Muscle layer of duodenum (tissue), 2 donors: Measurements from ENCODE around the gene CNN1.

ENCODE experiments used
- H3K27ac ChIP-seq: one replicate; pipeline ENCODE4 v1.7.0; 2013; ENCODE audit warnings: mild to moderate bottlenecking, low read length
- H3K27me3 ChIP-seq: one replicate; pipeline ENCODE4 v1.7.0; 2013; ENCODE audit warnings: low read depth, mild to moderate bottlenecking, control low read depth, low read length
- H3K36me3 ChIP-seq, 2 donors: one replicate each; pipeline ENCODE4 v1.7.0; 2013; ENCODE audit warnings: low read length in 2 of 2, control low read depth in 1 of 2, mild to moderate bottlenecking in 1 of 2; ENCODE audit not compliant: insufficient read depth in 2 of 2, control insufficient read depth in 1 of 2
- H3K4me1 ChIP-seq, 2 donors: one replicate each; pipeline ENCODE4 v1.7.0; 2013; ENCODE audit warnings: low read length in 2 of 2, mild to moderate bottlenecking in 2 of 2, control low read depth in 1 of 2, moderate library complexity in 1 of 2; ENCODE audit not compliant: insufficient read depth in 2 of 2, control insufficient read depth in 1 of 2
- H3K4me3 ChIP-seq, 2 donors: one replicate each; pipeline ENCODE4 v1.7.0; 2013; ENCODE audit warnings: low read length in 2 of 2, low read depth in 1 of 2, mild to moderate bottlenecking in 1 of 2
- H3K9me3 ChIP-seq, 2 donors: one replicate each; pipeline ENCODE4 v1.7.0; 2013; ENCODE audit warnings: low read length in 2 of 2, control low read depth in 1 of 2, mild to moderate bottlenecking in 1 of 2; ENCODE audit not compliant: control insufficient read depth in 1 of 2
- donor health status: healthy.

Gene CNN1

DNA sequence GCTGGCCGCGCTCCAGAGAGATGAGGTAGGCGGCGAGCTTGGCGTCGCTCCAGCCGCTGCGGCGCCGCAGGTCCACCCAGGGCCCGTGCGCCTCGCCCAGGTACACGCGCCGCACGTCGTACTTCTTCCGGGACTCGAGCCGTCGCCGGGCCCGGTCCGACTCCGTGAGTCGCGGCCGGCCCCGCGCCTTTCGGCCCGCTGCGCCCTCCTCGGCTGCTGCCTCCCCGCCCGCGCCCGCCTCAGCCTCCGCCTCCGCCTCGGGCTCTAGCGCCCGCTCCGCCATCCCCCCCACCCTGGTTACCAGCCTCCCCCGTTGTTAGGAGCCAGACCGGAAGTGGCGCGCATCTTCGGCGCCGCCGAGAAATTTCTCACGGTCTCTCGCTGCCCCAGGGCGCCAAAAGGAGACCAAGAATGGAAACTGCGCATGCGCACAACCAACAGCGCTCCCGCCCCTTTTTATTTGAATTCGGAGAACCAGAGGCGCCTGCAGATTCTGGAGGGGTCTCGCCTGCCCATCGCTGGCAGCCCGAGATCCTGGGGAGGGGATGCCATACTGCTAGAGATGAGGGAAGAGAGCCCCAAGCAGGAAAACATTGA, 33.0 kb upstream of the CNN1 start, which contains the start of gene ZNF653:
Gene ZNF653 (minus strand): TSS at position 336 of the 597 bp plus-strand sequence. CDS start 53 bp downstream, at position 283.
- Histone ChIP-seq H3K9me3 (no peaks in the 10 kb centered on the region), H3K27ac (peak within 1 kb of the TSS; percentile 72), H3K36me3 (peaks cover 0 to 3% of the 10 kb centered on the region in 2 donors), H3K4me1 (peaks cover 0 to 11% of the 10 kb centered on the region in 2 donors), H3K27me3 (no peaks in the 10 kb centered on the region), H3K4me3 (peak within 1 kb of the TSS; percentile 75 to 81)

DNA sequence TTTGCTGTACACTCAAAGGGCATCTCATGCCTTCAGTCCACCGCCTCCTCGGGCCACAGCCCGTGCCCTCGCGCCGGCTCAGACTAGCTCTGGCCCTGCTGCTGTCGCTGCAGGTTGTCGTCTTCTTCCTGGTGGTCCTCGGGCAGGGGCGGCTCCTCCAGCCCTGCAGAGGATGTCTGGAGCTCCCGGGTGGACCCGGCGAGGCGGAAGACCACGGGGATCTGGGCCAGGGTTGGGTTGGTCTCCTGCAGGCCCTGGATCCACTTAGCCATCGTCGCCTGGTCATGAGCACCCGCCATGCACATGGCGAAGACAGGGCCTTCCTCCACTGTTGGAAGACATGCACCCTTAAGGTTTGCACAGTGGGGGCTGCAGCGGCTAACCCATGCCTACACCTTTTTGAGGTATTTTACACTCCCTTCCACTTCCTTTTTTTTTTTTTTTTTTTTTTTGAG, 32.5 kb upstream of the CNN1 start:
- Histone ChIP-seq H3K4me1 (peaks cover 0 to 11% of the 10 kb centered on the region in 2 donors), H3K9me3 (no peaks in the 10 kb centered on the region), H3K27me3 (no peaks in the 10 kb centered on the region), H3K4me3 (peak overlapping the region; percentile 75 to 81), H3K36me3 (peaks cover under 1 to 6% of the 10 kb centered on the region in 2 donors), H3K27ac (peak overlapping the region; percentile 39)

DNA sequence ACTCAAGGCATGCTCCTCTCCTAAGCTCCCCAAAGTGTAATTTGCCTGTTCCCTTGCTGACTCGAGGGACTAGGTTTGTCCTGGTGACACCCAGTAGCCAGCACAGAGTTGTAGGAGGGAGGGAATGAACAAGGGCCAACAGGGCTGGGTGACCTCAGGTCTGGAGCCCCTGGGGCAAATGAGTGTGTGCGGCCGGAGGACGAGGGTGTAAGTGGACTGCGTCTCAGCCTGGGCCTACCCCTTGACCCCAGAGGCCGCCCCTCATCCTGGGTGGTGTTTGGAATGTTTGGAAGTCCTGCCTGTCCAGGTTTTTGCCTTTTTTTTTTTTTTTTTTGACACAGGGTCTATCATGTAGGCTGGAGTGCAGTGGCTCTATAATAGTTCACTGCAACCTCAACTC, 31.7 kb upstream of the CNN1 start:
- Histone ChIP-seq H3K27ac (no peak overlapping the region), H3K27me3 (no peaks in the 10 kb centered on the region), H3K4me3 (no peak overlapping the region), H3K4me1 (peaks cover 0 to 11% of the 10 kb centered on the region in 2 donors), H3K36me3 (peaks cover 5 to 11% of the 10 kb centered on the region in 2 donors), H3K9me3 (no peaks in the 10 kb centered on the region)

DNA sequence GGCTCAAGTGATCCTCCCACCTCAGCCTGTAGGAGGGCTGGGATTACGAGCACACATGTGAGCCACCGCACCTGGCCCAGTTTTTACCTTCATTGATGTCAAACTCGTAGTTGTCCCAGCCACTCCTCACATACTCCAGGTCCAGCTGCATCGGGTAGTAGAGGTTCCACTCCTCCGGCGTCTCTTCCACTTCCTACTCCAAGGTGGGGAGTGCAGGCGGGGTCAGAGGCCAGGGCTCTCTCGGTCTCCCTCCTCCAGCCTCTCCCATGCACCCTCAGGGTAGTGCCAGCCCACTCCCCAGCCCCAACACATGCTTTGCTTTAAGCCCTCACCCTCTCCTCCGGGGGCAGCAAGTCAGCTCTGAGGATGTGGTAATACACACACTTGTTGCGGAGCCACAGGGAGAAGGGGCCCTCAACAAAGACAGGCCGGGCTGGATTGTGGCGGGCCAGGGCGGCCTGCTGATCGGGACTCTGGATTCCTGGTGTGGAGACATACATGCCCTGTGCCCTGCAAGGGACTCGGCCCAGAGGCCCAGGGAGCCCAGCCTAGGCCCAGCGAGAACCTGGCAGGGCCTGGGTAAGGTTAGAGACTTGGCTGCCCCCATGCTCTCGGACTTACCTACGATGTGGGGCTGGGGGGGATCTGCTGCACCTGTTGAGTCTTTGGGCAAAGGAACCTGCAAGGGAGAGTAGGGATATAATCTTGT, 31.1 kb upstream of the CNN1 start:
- H3K4me1 ChIP-seq: peaks cover 0 to 11% of the 10 kb centered on the region in 2 donors
- no peak overlapping the region for H3K27ac ChIP-seq
- no peak overlapping the region for H3K4me3 ChIP-seq
- H3K36me3 ChIP-seq: peaks cover 5 to 17% of the 10 kb centered on the region in 2 donors
- no peaks in the 10 kb centered on the region for H3K27me3 ChIP-seq
- H3K9me3 ChIP-seq: no peaks in the 10 kb centered on the region

DNA sequence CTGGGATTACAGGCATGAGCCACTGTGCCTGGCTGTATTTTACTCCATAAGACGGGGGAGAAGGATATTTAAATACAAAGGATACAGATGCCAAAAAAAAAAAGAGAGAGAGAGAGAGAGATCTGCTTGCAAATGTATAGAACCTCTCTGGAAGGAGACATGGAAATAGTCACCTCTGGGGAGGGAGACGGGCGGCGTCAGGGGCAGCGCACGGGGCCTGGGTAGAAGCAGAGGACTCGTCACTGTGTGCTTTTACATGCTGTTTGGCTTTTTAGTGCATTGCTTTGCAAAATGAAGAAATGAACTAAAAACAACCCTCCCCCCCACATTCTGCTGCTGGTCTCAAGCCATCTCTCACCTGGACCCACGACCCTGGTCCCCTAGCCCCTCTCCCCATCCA, 28.2 kb upstream of the CNN1 start:
- Histone ChIP-seq H3K4me3 (no peak overlapping the region), H3K4me1 (peaks cover 0 to 6% of the 10 kb centered on the region in 2 donors), H3K27me3 (no peaks in the 10 kb centered on the region), H3K36me3 (peaks cover 8 to 32% of the 10 kb centered on the region in 2 donors), H3K9me3 (no peaks in the 10 kb centered on the region), H3K27ac (no peak overlapping the region)

DNA sequence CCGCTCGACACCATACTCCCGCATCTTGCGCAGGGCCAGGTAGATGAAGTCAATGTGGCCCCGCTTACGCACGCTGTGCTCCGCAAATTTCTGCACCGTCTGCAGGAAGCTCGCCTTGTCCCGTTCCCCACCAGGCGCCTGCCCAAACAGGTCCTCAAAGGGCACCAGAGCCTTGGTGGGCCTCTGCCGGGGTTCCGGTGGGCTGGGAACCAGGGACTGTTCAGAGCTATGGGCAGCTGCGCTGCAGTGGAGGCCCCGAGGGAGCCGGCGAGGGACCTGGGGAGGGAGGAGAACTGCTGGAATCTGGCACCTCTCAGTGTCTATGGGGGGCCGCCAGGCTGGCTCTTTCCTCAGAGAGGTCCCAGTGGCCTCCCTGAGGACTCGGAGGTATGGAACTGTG, 24.7 kb upstream of the CNN1 start:
- H3K4me1 ChIP-seq: no peaks in the 10 kb centered on the region
- H3K27ac ChIP-seq: no peak overlapping the region
- peaks cover 8 to 54% of the 10 kb centered on the region in 2 donors for H3K36me3 ChIP-seq
- no peaks in the 10 kb centered on the region for H3K27me3 ChIP-seq
- H3K4me3 ChIP-seq: no peak overlapping the region
- H3K9me3 ChIP-seq: no peaks in the 10 kb centered on the region

DNA sequence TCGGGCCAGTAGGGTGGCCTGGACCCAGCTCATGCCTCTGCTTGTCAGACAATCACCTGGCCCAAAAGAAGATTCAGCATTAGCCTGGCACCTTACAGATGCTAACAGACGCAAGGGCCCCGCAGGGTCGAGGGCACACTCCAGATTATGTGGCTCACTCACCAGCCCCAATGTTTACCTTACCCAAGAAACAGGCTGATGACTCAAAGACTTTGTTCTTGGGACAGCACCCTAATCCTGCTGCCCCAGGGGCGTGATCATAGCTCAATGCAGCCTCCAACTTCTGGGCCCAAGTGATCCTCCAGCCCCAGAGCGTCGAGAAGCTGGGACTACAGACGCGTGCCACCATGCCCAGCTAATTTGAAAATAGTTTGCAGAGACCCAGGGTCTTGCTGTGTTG, 19.5 kb upstream of the CNN1 start:
- H3K27me3 ChIP-seq: no peaks in the 10 kb centered on the region
- H3K9me3 ChIP-seq: no peaks in the 10 kb centered on the region
- H3K36me3 ChIP-seq: peaks cover 0 to 40% of the 10 kb centered on the region in 2 donors

DNA sequence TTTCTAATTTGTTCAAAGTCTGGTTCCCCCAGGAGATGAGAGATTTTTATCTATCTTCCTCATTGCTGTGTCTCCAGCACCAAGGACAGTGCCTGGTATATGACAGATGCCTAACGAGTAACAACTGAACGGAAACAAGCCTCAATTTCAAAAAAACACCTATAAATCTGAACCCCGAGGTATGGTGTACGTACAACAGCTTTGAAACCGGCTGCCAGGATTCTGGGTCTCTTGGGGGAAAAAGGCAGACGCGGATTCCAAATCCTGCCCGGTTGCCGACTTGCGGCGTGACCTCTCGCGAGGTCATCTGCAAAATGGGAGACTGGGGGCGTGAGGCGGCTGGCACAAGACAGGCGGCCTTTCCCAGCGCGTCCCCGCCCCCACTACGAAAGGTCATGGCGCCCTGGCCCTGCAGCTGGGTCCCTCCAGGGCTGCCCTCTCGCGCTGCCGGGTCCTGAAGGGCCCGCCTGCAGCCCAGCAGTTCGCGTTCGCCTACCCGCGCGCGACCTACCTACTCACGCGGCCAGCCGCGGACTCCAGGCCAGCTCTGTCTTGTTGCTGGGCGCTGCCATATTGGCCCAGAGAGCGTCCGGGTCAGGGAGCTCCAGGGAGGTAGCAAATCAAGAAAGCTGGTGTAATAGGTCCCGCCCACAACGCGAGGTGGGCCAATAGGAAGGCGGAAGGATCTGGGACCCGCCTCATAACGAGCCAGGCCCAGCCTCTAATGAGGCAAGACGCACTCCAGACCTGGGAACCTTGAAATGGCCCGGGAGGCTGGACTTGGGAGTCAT, 9.9 kb upstream of the CNN1 start, which contains the start of gene ECSIT:
Gene ECSIT (minus strand): TSS at position 584 of the 791 bp plus-strand sequence. CDS start 9,964 bp downstream, outside the sequence.
- Histone ChIP-seq H3K27me3 (no peaks in the 10 kb centered on the region), H3K9me3 (no peaks in the 10 kb centered on the region), H3K4me3 (peak within 1 kb of the TSS; percentile 97 to 98), H3K4me1 (peaks cover 4 to 13% of the 10 kb centered on the region in 2 donors), H3K36me3 (peaks cover 0 to 5% of the 10 kb centered on the region in 2 donors), H3K27ac (peak within 1 kb of the TSS; percentile 91)

More for the DNA sequence above, 19.5 kb upstream of the CNN1 start:
- Histone ChIP-seq H3K4me3 (no peak overlapping the region), H3K4me1 (no peaks in the 10 kb centered on the region), H3K27ac (no peak overlapping the region)

DNA sequence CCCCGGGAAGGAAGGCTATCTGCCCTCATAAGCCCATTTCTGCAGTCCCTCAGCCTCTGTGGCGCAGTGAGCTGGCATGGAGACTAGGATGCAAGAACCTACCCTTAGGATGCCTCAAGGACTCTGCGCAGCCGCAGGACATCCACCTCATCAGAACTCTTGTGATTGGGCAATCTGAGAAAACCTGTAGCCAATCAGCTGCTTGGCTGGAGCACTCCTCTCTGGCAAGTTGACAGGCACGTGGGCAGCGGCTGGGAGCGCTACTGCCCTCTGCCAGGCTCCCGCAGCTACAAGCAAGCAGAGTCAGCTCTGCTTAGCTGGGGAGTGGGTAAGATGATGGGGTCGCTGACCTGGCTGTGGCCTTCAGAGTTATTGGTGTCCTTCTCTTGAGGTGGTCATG, 8.2 kb upstream of the CNN1 start:
- Histone ChIP-seq H3K9me3 (no peaks in the 10 kb centered on the region), H3K27ac (no peak overlapping the region), H3K4me3 (no peak overlapping the region), H3K4me1 (peaks cover 4 to 13% of the 10 kb centered on the region in 2 donors), H3K27me3 (no peaks in the 10 kb centered on the region), H3K36me3 (peaks cover 0 to 5% of the 10 kb centered on the region in 2 donors)

DNA sequence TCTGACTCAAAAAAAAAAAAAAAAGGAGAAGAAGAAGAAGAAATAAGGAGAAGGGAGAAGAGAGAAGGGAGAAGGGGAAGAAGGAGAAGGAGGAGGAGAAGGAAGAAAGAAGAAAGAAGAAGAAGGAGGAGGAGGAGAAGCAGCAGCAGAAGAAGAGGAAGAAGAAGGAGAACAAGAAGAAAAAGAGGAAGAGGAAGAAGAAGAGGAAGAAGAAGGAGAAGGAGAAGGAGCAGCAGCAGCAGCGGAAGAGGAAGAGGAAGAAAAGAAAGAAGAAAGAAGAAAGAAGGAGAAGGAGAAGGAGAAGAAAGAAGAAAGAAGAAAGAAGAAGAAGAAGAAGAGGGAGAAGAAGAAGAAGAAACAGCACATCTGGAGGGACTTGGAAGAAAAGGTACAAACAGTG, 4.1 kb upstream of the CNN1 start:
- Histone ChIP-seq H3K4me1 (peaks cover 0 to 4% of the 10 kb centered on the region in 2 donors), H3K27me3 (no peaks in the 10 kb centered on the region), H3K36me3 (no peaks in the 10 kb centered on the region), H3K27ac (peak overlapping the region; percentile 56), H3K4me3 (no peak overlapping the region), H3K9me3 (no peaks in the 10 kb centered on the region)

DNA sequence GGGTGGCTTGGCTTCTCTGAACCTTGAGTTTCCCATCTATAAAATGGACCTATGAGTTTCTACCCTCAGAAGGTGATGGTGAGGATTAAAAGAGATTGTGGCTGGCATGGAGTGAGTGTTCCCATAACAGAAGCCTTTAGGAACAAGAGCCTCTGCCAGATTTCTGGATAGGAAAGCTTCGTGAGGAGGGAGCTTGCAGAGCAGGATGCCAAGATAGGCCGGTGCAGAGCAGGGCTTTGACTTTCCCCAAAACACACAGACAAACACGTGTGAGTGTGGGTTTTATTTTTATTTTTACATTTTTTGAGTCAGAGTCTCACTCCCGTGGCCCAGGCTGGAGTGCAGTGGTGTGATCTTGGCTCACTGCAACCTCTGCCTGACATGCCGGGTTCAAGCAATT, 3.7 kb upstream of the CNN1 start:
- no peaks in the 10 kb centered on the region for H3K27me3 ChIP-seq
- peaks cover 2 to 4% of the 10 kb centered on the region in 2 donors for H3K4me1 ChIP-seq
- peak overlapping the region; percentile 56 for H3K27ac ChIP-seq
- no peaks in the 10 kb centered on the region for H3K9me3 ChIP-seq
- no peaks in the 10 kb centered on the region for H3K36me3 ChIP-seq
- H3K4me3 ChIP-seq: no peak overlapping the region
